HG02981 (cell line): Measurements from ENCODE around the gene GALNT16.
"Not testable (repeated sequence)": the region's sequence is repeated elsewhere in the genome, so short reads cannot be mapped to it uniquely, and the experiment has no call there.

Experiments
- ATAC-seq: cut with Tn5 transposase; IDR thresholded peaks from one replicate; pipeline ENCODE4 v1.9.1; 2021; ENCODE audit warnings: mild to moderate bottlenecking, moderate library complexity; ENCODE audit not compliant: unreplicated experiment

GALNT16 gene

DNA sequence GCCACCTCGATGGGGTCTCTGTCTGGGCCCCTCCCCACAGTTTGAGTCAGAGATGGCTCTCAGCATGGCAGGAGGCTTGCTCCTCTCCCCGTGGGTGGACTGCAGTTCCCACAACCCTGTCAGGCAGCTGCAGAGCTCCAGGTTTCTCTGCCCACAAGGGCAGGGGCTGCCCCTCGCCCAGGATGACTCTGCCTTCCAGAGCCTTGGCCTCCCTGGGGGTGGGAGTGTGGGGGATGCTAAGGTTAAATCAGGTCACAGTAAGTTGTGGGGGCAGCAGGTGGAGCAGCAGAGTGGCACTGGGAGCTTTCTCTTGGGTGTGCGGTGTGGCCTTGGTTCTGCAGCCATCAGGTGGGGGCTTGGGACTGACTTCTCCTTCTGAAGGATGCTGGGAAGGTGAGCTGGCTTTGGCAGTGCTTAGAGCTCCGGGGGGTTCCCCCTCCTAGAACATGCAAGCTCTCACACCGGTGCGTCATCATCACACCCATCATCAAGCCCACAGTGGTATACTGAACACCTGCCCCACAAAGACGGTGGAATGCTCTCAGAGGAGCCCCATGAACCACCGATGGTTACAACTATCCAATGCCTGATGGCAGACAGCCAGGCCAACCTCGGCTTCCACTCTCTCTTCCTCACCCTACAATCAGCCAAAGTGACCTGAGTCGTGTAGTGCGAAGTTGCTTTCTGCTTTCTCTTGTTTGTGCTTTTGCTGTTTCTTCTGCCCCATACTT, 98.4 kb downstream of the GALNT16 start:
- no peak for ATAC-seq

DNA sequence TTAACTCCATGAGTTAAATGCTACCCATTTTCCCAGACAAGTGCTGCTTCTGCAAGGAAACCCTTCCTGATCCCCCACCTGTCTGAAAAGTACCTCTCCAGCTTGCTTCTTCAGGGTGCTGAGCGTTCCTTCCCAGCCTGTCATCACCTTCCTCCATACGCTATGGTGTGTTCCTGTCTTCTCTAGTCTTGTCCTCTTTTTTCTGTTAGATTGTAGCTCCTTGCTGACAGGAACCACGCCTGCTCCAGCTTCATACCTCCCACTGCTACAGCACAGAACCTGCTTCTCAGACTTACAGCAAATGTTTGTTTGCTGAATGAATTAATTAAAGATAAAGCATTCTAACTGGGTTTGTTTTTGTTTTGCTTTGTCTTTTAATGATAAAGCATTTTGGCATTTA, 99.0 kb downstream of the GALNT16 start:
- ATAC-seq = no peak

DNA sequence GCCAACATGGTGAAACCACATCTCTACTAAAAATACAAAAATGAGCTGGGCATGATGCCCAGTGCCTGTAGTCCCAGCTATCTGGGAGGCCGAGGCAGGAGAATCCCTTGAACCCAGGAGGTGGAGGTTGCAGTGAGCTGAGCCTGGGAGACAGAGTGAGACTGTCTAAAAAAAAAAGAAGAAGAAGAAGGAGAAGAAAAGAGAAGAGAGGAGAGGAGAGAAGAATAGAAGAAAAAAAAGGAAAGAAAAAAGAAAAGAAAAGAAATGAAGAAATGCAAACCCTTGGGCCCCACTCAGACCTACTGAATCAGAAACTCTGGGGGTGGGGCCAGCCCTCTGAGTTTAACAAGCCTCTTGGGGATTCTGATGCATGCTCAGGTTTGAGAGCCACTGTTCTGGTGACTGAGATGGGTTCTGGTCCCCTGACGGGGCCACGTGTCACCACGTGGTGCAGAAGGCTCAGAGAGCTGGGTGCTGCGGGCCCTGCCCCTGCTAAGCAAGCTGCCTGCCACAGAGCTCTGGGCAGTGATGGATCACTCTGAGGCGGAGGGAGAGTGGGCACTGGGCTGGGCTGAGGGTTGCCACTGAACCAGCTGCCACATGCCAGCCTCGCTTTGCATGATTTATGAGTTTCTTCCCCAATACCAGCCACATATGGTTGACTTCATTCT, 100.6 kb downstream of the GALNT16 start:
- no peak for ATAC-seq

DNA sequence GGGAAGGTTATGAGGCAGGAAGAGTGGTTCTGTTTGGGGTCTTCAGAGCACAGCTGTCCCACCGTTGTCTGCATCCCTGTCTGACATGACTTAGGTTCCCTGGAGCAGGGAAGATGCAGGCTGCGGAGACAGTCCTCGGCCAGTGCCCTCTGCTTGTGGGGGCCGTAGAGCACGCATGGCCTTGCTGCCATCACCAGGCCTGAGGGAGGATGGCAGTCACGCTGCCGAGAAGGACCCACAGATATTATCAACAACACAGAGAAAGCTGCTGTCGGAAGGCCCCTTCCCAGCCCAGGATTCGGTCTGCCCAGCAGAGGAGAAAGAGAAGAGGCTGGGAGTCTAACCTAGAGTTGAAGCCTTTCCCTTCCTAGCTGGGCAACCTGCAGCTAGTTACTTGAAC, 103.1 kb downstream of the GALNT16 start:
- ATAC-seq = no peak

DNA sequence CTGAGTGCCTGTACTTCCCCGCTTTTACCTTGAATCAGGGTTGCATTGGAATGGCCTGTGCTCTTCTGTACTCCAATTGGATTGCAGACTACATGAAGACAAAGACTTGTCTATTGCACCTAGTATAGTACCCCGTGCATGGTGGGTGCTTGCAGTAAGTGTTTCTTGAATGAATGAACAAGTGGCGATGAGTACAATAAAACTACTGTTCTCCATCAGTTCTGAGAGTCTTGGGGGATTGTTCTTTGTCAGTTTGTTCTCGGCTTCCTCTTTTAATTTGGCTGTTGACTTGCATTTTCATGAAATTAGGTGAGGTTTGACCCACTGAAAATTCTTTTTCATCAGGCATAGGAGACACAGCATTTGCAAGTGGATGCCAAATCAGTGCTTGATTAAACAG, 104.0 kb downstream of the GALNT16 start:
- ATAC-seq = no peak

DNA sequence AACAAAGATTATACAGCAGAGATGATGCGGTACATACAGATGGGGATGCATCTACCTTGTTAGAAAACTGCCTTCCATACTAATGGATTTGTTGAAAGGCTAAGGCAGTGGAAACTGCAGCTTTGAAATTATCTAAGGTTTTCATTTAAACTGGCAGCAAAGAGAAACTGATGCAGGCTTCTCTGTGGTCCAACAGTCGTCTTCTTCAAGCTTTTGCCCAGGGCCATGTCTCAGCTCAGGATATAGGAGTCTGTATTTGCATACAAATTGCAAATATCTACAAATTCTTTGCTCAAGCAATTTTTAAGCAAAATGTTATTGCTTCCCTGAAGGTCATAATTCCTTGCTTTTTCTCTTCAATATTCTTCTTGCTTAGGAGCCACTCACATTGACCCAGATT, 104.4 kb downstream of the GALNT16 start:
- ATAC-seq = no peak

DNA sequence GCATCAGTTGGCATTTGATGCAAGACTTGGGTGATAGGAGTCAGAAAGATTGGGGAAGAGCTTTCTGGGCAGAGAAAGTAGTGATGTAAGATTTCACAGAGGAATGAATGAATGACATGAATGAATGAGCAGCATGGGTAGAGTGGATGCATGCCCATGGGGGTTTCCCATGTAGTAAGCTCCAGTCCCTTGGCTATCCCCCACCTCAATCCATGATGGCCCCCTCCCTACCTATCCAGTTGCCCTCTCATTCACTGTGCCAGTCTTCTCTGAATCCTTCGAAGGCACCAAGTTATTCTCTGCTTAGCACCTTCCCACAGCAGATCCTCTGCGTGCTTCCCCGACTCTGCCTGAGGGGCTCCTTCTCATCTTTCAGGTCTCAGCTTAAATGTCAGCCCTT, 106.1 kb downstream of the GALNT16 start:
- ATAC-seq = no peak

DNA sequence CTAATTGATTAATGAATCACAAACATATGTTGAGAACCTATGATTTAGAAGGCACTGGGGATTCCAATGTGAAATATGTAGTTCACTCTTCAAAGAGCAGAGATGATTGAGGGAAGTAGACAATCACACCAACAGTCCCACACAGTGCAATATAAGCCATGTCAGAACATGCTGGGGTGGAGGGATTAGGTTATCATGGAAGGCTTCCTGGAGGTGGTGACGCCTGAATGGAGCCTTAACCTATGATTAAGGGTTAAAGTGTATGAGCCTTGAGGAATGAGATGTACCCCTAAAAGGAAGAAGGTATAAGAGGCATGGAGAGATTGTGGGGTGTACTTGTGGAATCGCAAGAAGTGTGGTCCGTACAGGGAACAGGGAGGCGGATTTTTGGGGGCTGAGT, 106.8 kb downstream of the GALNT16 start:
- ATAC-seq = no peak

DNA sequence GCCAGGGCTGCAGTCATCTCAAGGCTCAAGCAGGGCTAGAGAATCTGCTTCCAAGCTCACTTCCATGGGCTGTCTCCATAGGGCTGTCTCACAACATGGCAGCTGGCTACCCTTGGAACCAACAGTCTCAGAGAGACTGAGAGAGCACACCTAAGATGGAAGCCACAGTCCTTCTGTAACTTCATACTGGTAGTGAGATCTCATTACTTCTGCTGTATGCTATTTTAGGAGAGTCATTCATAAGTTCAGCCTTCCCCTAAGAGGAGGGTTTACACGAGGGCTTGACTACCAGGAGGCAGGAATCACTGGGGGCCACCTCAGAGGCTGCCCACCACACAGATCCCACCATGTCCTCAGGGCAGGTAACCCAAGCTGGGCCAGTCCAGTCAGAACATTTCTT, 108.4 kb downstream of the GALNT16 start:
- no peak for ATAC-seq

DNA sequence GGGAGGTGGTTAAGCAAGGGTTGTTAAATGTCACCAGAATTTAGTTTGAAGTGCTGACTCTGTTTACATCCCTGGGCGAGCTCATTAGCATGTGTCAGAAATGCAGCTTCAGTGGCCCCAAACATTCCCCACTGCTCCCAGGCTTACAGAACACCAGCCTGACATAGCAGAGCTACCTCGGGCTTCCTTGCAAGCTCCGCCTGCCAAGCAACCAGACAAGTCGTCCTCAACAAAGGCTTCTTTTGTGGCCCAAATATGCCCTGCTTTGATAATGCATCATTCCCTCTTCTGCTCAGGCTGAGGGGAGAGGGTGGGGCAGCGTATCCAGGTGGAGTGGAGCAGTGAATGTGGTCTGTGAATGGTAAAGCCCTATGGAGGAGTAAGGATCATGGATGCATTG, 110.1 kb downstream of the GALNT16 start:
- no peak for ATAC-seq

DNA sequence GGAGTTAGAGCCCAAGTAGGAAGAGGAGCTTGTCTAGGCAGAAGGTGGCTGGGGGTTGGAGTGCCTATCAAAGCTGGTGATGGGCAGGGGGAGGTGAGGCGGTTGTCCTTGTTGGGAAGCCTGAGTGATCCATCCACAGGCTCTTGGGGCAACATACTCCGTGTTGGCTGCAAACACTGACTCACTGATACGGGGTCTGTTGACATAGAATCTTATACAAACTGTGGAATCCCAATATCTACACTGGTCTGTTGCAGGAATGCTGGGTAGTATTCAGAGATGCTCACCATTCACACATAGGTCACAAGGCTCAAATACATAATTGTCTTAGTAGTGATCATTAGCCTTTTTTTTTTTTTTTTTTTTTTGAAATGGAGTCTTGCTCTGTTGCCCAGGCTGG, 112.2 kb downstream of the GALNT16 start:
- ATAC-seq = no peak

DNA sequence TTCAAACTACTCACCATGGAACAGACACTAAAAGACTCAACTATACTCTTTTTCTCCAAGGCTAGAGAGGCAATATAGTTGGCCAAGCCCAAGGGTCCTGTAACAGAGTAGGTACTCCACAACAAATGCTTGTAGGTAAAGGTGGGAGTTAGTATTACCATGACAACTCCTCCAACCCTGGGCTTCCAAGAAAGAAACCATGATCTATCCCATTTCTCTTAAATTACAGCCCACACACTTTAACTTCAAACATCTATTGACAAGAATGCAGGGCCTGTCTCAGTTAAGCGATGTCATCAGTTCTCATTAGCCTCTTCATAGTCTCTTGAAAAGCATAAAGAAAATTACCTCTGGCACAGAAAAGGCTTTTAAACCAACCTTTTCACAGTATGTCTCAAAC, 113.1 kb downstream of the GALNT16 start:
- no peak for ATAC-seq

DNA sequence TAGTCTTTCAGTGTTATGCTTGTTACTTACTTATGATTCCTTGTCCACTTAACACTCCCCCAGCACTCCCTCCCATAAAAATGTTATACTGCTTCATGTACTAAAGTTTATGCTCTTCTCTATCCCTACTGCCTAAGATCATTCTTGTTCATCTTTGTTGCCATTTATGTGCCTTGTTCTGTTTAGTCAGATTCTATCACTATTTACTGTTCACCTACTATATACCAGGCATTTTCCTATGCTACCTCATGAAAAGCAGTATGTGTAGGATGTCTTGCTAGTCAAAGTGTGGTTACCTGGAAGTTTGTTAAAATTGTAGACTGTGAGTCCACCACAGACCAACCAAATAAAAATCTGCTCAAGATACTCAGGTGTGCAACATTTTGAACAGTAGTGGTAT, 114.3 kb downstream of the GALNT16 start:
- ATAC-seq = no peak

DNA sequence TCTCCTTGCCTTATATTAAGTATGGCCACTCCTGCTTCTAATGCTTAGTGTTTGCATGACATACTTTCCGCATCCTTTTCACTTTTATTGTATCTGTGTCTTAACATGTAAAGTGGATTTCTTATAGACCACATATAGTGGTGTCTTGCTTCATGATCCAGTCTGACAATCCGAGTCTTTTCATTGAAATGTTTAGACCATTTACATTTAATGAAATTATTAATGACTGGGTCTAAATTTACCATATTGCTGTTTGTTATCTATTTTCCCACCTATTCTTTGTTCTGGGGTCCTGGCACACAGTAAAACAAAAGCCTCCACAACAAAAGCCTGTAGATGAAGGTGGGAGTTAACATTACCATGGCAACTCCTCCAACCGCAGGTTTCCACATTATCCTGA, 115.2 kb downstream of the GALNT16 start:
- ATAC-seq = no peak

DNA sequence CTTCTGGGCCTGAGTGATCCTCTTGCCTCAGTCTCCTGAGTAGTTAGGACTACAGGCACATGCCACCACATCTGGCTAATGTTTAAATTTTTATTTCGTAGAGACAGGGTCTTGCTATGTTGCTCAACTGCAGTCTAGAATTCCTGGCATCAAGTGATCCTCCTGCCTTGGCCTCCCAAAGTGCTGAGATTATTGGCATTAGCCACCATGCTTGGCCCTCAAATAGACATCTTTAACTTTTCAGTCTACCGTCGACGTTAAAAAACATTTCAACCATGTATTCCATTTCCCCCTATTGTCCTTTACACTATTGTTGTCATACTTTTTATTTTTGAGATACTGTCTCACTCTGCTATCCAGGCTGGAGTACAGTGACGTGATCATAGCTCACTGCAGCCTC, 115.8 kb downstream of the GALNT16 start:
- ATAC-seq = no peak

DNA sequence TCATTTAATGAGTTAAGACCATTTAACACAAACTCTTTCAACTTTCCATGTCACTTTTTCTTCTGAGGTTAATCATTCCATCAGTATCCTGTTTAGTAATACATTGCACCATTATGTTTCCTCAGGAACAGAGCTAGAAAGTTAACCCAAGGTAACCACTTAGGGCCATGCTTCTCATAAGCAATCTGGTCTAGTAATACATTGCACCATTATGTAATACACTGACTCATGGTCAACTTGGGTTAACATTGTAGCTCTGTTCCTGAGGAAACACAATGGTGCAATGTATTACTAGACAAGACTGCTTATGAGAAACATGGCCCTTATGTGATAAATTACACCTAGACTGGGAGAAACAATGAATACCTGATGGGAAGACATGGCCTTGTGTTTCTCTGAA, 116.5 kb downstream of the GALNT16 start:
- no peak for ATAC-seq

DNA sequence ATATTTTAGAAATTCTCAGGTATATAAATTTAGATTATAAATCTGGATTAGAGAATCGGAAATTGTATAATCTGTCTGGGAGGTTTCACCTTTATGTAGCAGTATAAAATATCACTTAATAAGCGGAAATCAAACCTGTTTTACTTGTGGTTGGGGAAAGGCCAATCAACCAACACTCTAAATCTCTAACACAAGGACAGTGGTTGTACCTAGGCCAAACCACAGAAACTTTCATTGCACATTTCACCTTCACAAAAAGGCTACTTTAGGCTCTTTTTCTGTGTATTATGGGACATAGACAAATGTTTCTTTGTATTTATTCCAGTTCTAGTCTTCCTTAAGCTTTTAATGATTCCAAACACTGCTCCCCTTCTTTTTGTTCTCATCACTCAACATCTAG, 118.3 kb downstream of the GALNT16 start:
- no peak for ATAC-seq

DNA sequence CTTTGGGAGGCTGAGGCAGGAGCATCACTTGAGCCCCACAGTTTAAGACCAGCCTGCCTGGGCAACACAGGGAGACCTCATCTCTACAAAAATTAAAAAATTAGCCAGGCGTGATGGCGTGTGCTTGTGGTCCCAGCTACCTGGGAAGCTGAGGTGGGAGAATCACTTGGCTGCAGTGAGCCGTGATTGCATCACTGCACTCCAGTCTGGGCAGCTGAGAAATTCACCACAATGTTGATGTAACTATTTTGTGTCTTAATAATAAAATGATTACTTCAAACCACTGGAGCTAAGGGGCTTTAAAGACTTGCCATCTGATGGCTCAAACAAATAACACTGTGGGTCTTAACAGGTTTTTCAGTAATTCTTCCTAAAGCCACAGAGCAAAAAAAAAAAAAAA, 127.4 kb downstream of the GALNT16 start:
- no peak for ATAC-seq

DNA sequence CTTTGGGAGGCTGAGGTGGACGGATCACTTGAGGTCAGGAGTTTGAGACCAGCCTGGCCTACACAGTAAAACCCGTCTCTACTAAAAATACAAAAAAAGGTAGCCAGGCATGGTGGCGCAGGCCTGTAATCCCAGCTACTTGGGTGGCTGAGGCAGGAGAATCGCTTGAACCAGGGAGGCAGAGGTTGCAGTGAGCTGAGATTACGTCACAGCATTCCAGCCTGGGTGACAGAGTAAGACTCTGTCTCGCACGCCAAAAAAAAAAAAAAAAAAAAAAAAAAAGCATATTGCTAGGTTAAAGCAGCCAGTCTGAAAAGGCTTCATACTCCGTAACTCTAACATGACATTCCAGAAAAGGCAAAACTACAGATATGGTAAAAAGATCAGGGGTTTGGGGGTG, 131.4 kb downstream of the GALNT16 start:
- ATAC-seq = not testable (repeated sequence)

DNA sequence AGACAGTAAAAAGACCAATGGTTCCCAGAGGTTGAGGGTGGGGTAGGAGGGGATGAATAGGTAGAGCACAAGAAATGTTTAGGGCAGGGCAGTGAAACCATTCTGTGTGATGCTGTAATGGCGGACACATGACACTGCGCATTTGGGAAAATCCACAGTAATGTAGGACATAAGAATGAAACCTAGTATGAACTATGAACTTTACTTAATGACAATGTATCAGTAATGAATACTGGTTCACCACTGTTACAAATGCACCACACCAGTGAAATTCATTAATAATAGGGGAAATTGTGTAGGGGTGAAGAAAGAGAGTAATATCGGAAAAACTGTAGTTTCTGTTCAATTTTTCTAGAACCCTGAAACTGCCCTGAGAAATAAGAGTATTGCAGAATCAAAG, 132.5 kb downstream of the GALNT16 start:
- ATAC-seq = no peak

DNA sequence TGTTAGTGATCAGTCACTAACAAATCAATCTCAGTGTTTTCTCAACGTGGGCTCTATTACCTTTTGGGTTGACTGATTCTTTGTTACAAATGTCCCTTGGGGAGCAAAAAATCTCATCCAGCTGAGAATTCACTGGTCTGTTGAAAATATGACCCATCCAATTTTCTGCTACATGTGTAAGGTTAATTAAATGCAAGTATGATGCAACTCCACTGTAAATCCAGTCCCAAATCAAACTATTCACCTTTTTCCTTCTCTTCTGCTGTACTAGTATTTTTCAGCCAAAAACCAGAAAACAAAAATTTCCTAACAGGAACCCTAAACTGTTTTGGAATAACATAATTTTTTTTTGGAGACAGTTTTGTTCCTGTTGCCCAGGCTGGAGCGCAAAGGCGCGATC, 136.0 kb downstream of the GALNT16 start:
- ATAC-seq = no peak

DNA sequence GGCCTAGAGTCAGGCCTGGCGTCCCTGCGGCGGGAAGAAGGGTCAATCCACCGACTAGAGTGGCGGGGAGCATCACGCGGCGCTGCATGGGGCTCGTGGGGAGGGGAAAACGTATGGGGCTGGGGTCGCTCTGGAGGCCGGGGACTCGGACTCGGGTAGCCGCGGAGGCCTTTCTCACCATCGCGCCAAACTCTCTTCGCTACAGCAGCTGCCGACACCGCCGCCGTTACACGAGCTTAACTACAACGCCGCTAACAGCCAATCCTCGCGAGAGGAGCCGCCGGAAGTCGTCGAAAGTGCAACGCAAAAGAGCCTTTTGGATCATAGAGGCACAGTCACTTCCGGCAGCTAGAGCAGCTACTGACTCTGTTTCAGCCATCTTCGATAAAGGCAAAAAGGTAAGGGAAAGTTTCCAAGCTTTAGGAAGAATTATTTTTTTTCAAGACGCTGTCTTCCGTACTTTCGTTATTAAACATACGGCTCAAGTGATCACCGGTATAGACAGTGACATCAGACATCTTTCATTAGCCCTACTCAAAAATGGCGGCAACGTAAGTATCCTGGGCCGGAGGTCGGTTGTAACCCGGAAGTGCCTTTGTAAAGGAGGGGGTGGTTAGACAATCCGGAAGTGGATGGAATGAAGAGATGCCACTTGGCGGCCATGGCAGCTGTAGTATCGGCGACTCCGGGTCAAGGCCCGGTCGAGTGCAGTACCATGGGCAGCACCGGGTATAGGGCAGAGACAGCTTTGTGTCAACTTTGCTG, 138.3 kb downstream of the GALNT16 start, which contains the start of the genes ERH and SLC39A9:
ERH (minus strand) TSS at position 247 of the 765 bp plus-strand sequence; CDS start at position 181, 66 bp downstream.
SLC39A9 (plus strand) TSS at position 640 of the 765 bp plus-strand sequence. CDS start 678 bp downstream, outside the sequence.
- ATAC-seq = peak; percentile 86
